Keratinocyte (primary cell): ENCODE data around the gene GLS.

Experiments used
- EZH2 ChIP-seq: IDR thresholded peaks from one replicate; pipeline ENCODE4 v1.6.1; 2012; ENCODE audit warnings: inconsistent platforms, mild to moderate bottlenecking, low read length, moderate library complexity
- TF ChIP-seq, protein P1 (sequence below), 3 experiments: IDR thresholded peaks in 1 of 3; conservative IDR thresholded peaks in 1 of 3; optimal IDR thresholded peaks in 1 of 3; 2 replicates in 2 of 3; 3 replicates in 1 of 3; pipeline versions ENCODE3 to v1.5.1; 2011; ENCODE audit warnings: low read length in 3 of 3, mild to moderate bottlenecking in 3 of 3, moderate library complexity in 2 of 3, control low read depth in 1 of 3, inconsistent platforms in 1 of 3; ENCODE audit not compliant: insufficient read depth in 2 of 3; ENCODE audit errors: extremely low read depth in 1 of 3

DNA sequence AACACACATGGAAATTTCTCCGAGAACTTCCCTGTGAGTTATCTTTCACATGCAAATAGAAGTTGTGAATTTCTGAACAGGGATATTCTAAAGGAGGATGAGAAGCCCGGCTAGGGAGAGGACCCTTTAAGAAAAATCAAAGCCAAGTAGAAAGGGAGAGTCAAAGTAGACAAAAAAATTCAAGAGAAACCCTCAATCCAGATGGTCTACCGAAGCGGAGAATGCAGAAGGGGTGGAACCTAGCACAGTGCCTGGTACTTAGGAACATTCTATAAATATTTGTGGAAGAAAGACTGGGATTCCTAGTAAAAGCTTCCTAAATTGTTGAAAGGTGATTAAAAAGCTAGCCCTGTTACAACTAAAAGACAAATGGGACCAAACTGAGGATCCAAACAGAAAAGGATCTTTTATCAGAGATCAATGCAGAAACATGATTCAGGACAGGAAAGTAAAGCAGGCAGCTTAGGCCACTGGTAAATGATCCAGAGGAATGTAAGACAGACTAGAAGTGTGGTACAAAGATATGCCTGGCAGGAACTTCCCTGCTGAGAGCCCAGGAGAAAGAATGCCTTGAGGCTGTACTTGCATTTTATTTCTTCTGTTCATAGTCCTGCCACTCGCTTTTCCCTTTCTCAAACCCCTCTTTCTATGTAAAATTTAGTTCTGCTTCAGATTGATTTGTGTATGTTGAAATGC lies 19.5 kb upstream of the GLS start:
- no peak for TF ChIP-seq EZH2
- TF ChIP-seq, protein P1, sequence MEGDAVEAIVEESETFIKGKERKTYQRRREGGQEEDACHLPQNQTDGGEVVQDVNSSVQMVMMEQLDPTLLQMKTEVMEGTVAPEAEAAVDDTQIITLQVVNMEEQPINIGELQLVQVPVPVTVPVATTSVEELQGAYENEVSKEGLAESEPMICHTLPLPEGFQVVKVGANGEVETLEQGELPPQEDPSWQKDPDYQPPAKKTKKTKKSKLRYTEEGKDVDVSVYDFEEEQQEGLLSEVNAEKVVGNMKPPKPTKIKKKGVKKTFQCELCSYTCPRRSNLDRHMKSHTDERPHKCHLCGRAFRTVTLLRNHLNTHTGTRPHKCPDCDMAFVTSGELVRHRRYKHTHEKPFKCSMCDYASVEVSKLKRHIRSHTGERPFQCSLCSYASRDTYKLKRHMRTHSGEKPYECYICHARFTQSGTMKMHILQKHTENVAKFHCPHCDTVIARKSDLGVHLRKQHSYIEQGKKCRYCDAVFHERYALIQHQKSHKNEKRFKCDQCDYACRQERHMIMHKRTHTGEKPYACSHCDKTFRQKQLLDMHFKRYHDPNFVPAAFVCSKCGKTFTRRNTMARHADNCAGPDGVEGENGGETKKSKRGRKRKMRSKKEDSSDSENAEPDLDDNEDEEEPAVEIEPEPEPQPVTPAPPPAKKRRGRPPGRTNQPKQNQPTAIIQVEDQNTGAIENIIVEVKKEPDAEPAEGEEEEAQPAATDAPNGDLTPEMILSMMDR (optimal IDR thresholded peaks at IDR 0.05 in 1 of 3, IDR thresholded peaks at IDR 0.05 in 1 of 3, conservative IDR thresholded peaks at IDR 0.05 in 1 of 3; ENCODE audit: extremely low read depth in 1 of 3, insufficient read depth in 2 of 3, low read length in 3 of 3): no peak
